Natural killer cell (primary cell): ENCODE measurements around the gene CEP290. TPM values are rescaled to one million over a fixed set of nuclear protein-coding genes. Genes with fewer than 3 reads are reported as not detected.

Experiments used
- ATAC-seq, 3 donors: fragments of 150-1000 bp in 2 of 3; fragments of 200-7000 bp in 1 of 3; cut with Tn5 transposase; 1 replicate in 1 of 3; 2 replicates in 2 of 3; pipeline ENCODE4 v1.10.0; 2021; ENCODE audit warnings: mild to moderate bottlenecking in 2 of 3, moderate library complexity in 2 of 3
- DNase-seq, 2 donors: peaks; one replicate each; pipeline versions ENCODE4 v3.0.0 to v3.0.0-alpha.2; 2013 to 2021; ENCODE audit warnings: mixed read lengths in 1 of 2
- H3K27ac ChIP-seq: one replicate; pipeline ENCODE4 v1.5.1; 2013; ENCODE audit warnings: mild to moderate bottlenecking, low read length
- H3K27me3 ChIP-seq: one replicate; pipeline ENCODE4 v1.6.1; 2013; ENCODE audit warnings: low read length; ENCODE audit not compliant: control insufficient read depth, insufficient read depth
- H3K36me3 ChIP-seq: one replicate; pipeline ENCODE4 v1.6.1; 2013; ENCODE audit warnings: low read length; ENCODE audit not compliant: control insufficient read depth, insufficient read depth
- H3K4me1 ChIP-seq: one replicate; pipeline ENCODE4 v1.6.1; 2013; ENCODE audit warnings: low read length; ENCODE audit not compliant: control insufficient read depth, insufficient read depth
- H3K4me3 ChIP-seq: one replicate; pipeline ENCODE4 v1.5.1; 2013; ENCODE audit warnings: low read length
- H3K9me3 ChIP-seq: one replicate; pipeline ENCODE4 v1.6.1; 2013; ENCODE audit warnings: low read length; ENCODE audit not compliant: control insufficient read depth, insufficient read depth
- H3K27ac Mint-ChIP-seq, 2 donors: one replicate each; pipeline ENCODE4 v1.8.0; 2022; ENCODE audit warnings: mild to moderate bottlenecking in 2 of 2, mixed read lengths in 2 of 2, moderate library complexity in 1 of 2
- H3K27me3 Mint-ChIP-seq, 2 donors: one replicate each; pipeline ENCODE4 v1.8.0; 2022; ENCODE audit warnings: low read depth in 2 of 2, mixed read lengths in 2 of 2
- H3K36me3 Mint-ChIP-seq: one replicate; pipeline ENCODE4 v1.8.0; 2022; ENCODE audit warnings: mixed read lengths
- H3K4me1 Mint-ChIP-seq, 2 donors: one replicate each; pipeline ENCODE4 v1.8.0; 2022; ENCODE audit warnings: mixed read lengths in 2 of 2
- H3K4me3 Mint-ChIP-seq: one replicate; pipeline ENCODE4 v1.8.0; 2022; ENCODE audit warnings: mild to moderate bottlenecking, moderate library complexity, mixed read lengths
- H3K9me3 Mint-ChIP-seq, 2 donors: one replicate each; pipeline ENCODE4 v1.8.0; 2022; ENCODE audit warnings: mixed read lengths in 2 of 2
- CTCF ChIP-seq: fragments of 200-600 bp; IDR thresholded peaks from one replicate; pipeline ENCODE4 v1.8.0; 2022; ENCODE audit warnings: antibody characterized with exemption
- WGBS: methylation state at CpG from one replicate; pipeline ENCODE4 v1.1.7; 2013; ENCODE audit warnings: missing lambda C conversion rate; ENCODE audit not compliant: insufficient coverage; 5-methylcytosine and 5-hydroxymethylcytosine counted together
- intact Hi-C: fragments of 100-400 bp; cut with micrococcal nuclease; formaldehyde crosslinking; loops from one replicate; pipeline ENCODE4 v1.14.2; 2022
- total RNA-seq, 4 donors: library from RNA; stranded (reverse); fragments of 120-200 nt in 1 of 4; gene quantifications; one replicate each; pipeline versions ENCODE4 v1.2.3 to v1.2.4, GENCODE V29; 2013 to 2022

Gene CEP290
- total RNA-seq, 3 donors from 2014 or later (not counting 1 experiment from before 2014, with no cell fraction given), result 14.3 to 23.6 (median 18.7) TPM

- Histone ChIP-seq H3K36me3 (peaks cover 8% of the 10 kb centered on the region), H3K4me1 (no peaks in the 10 kb centered on the region), H3K9me3 (no peaks in the 10 kb centered on the region), H3K27ac (no peak overlapping the region), H3K27me3 (no peaks in the 10 kb centered on the region), H3K4me3 (no peak overlapping the region)
- intact Hi-C loops, result no loop called here
- Mint-ChIP-seq H3K4me3 (no peak overlapping the region), H3K9me3 (no peaks in the 10 kb centered on the region), H3K27me3 (no peaks in the 10 kb centered on the region), H3K4me1 (peaks cover 0 to 5% of the 10 kb centered on the region in 2 donors), H3K27ac (no peak overlapping the region), H3K36me3 (peaks cover 6% of the 10 kb centered on the region)
- no peak for DNase-seq
- ATAC-seq, result no peak
- no peak for TF ChIP-seq CTCF
Measured at GRCh38 chr12:88185988-88186387, 44.1 kb upstream of the CEP290 start.

GRCh38 chr12:88185279-88185678 is 43.4 kb upstream of the CEP290 start:
- ATAC-seq (no peak), DNase-seq (no peak)
- H3K36me3 Mint-ChIP-seq, result peaks cover 6% of the 10 kb centered on the region
- intact Hi-C loops, result no loop called here
- H3K27me3 Mint-ChIP-seq, result no peaks in the 10 kb centered on the region
- H3K27ac Mint-ChIP-seq, result no peak overlapping the region
- TF ChIP-seq CTCF, result no peak
- Histone ChIP-seq H3K9me3 (no peaks in the 10 kb centered on the region), H3K27ac (no peak overlapping the region), H3K4me1 (no peaks in the 10 kb centered on the region), H3K36me3 (peaks cover 7% of the 10 kb centered on the region), H3K4me3 (no peak overlapping the region), H3K27me3 (no peaks in the 10 kb centered on the region)
- H3K9me3 Mint-ChIP-seq, result no peaks in the 10 kb centered on the region
- H3K4me1 Mint-ChIP-seq, result peaks cover 0 to 6% of the 10 kb centered on the region in 2 donors
- no CpG with 5 or more reads among the region's 2 CpGs for WGBS
- H3K4me3 Mint-ChIP-seq, result no peak overlapping the region

DNA sequence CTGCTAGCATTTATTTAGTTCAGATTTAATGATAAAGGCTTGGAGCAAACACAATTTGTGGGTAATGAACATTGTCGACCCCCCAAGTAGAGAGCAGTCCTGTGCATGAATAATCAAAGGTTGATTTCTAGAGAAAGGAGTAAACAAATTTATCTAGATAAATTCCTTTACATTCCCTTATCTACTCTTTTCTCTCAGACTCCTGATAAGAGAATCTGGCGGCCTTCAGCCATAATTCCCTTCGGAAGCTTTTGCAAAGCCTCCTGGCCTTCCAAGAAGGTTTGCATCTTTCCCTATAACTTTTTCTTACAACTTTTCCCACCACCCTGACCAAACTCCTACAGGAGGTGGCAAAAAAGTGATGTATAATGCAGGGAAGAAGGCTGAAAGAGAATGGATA is 42.3 kb upstream of the CEP290 start:
- Histone ChIP-seq H3K27ac (no peak overlapping the region), H3K4me3 (no peak overlapping the region), H3K36me3 (peaks cover 13% of the 10 kb centered on the region), H3K9me3 (no peaks in the 10 kb centered on the region), H3K27me3 (no peaks in the 10 kb centered on the region), H3K4me1 (no peaks in the 10 kb centered on the region)
- ATAC-seq, result no peak
- H3K4me3 Mint-ChIP-seq, result no peak overlapping the region
- peaks cover 0 to 6% of the 10 kb centered on the region in 2 donors for H3K4me1 Mint-ChIP-seq
- no peak for DNase-seq
- no peaks in the 10 kb centered on the region for H3K27me3 Mint-ChIP-seq
- H3K9me3 Mint-ChIP-seq, result no peaks in the 10 kb centered on the region
- peaks cover 16% of the 10 kb centered on the region for H3K36me3 Mint-ChIP-seq
- intact Hi-C loops, result no loop called here
- WGBS, result 87% methylated on average over 3 of the region's 3 CpGs
- TF ChIP-seq CTCF, result no peak
- no peak overlapping the region for H3K27ac Mint-ChIP-seq

DNA sequence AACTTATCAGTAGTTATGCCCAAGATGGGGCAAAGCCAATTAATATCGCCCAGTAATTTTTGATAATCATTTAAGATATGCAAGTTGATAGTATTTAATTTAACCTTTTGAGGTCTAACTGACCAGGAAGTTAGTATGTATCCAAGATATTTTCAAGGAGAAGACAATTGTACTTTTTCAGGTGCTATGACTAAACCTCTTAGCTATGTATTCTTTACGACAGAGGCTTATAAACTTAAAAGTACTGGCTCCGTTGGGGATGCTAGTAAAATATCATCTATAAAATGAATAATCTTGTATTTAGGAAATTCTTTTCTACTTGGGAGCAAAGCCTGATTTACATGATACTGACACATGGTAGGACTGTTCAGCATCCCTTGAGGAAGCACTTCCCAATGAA is 40.5 kb upstream of the CEP290 start:
- no peaks in the 10 kb centered on the region for H3K27me3 ChIP-seq
- no peak overlapping the region for H3K4me3 Mint-ChIP-seq
- H3K27ac Mint-ChIP-seq, result no peak overlapping the region
- no peak for TF ChIP-seq CTCF
- intact Hi-C loops, result no loop called here
- H3K9me3 Mint-ChIP-seq, result no peaks in the 10 kb centered on the region
- H3K36me3 ChIP-seq, result peaks cover 22% of the 10 kb centered on the region
- no peak for DNase-seq
- no peaks in the 10 kb centered on the region for H3K27me3 Mint-ChIP-seq
- peaks cover 19% of the 10 kb centered on the region for H3K36me3 Mint-ChIP-seq
- H3K4me3 ChIP-seq, result no peak overlapping the region
- no peak for ATAC-seq
- no peaks in the 10 kb centered on the region for H3K9me3 ChIP-seq
- H3K4me1 ChIP-seq, result no peaks in the 10 kb centered on the region
- no peak overlapping the region for H3K27ac ChIP-seq
- 100% methylated on average over 1 of the region's 3 CpGs for WGBS
- peaks cover 0 to 6% of the 10 kb centered on the region in 2 donors for H3K4me1 Mint-ChIP-seq
